Keratinocyte (primary cell): ENCODE data around the gene ACTR10. TPM values are rescaled to one million over a fixed set of nuclear protein-coding genes. Genes with fewer than 3 reads are reported as not detected.

ENCODE experiments used
- DNase-seq: peaks from one replicate; pipeline ENCODE4 v3.0.0-alpha.2; 2011; ENCODE audit warnings: low read depth, missing footprints, low spot score
- FAIRE-seq: peaks from 2 replicates; lab custom pipeline; 2011; peaks lifted over from hg19 to GRCh38; lab: Jason Lieb, UNC
- H2AFZ ChIP-seq: 2 replicates; pipeline ENCODE4 v1.6.0; 2012; ENCODE audit warnings: low read length, control low read depth, inconsistent platforms; ENCODE audit not compliant: control insufficient read depth
- H3K27ac ChIP-seq: 2 replicates; pipeline ENCODE4 v1.5.1; 2011; ENCODE audit warnings: low read length; ENCODE audit not compliant: control insufficient read depth, insufficient read depth
- H3K27me3 ChIP-seq: 3 replicates; pipeline ENCODE4 v1.6.0; 2011; ENCODE audit warnings: low read length; ENCODE audit not compliant: control insufficient read depth, insufficient read depth; ENCODE audit errors: extremely low read depth
- H3K36me3 ChIP-seq, 2 experiments: 2 replicates in 1 of 2; 3 replicates in 1 of 2; pipeline ENCODE4 v1.5.1; 2011; ENCODE audit warnings: low read length in 2 of 2, mild to moderate bottlenecking in 1 of 2; ENCODE audit not compliant: control insufficient read depth in 2 of 2, insufficient read depth in 2 of 2; ENCODE audit errors: extremely low read depth in 1 of 2
- H3K4me1 ChIP-seq: 3 replicates; pipeline ENCODE4 v1.5.1; 2011; ENCODE audit warnings: low read length; ENCODE audit not compliant: control insufficient read depth, insufficient read depth; ENCODE audit errors: extremely low read depth
- H3K4me2 ChIP-seq: 3 replicates; pipeline ENCODE4 v1.6.0; 2011; ENCODE audit warnings: low read depth, low read length; ENCODE audit not compliant: control insufficient read depth, insufficient read depth; ENCODE audit errors: extremely low read depth
- H3K4me3 ChIP-seq, 3 experiments: fragments of 200-600 bp in 1 of 3; sonication (generic) in 1 of 3; 2 replicates in 2 of 3; 3 replicates in 1 of 3; pipeline ENCODE4 v1.5.1; 2011 to 2016; ENCODE audit warnings: low read length in 3 of 3, mild to moderate bottlenecking in 3 of 3, control low read depth in 2 of 3, inconsistent platforms in 1 of 3, low read depth in 1 of 3, mixed read lengths in 1 of 3, mixed run types in 1 of 3, moderate library complexity in 1 of 3; ENCODE audit not compliant: control insufficient read depth in 2 of 3, insufficient read depth in 2 of 3; ENCODE audit errors: extremely low read depth in 1 of 3
- H3K79me2 ChIP-seq: 2 replicates; pipeline ENCODE4 v1.6.0; 2012; ENCODE audit warnings: low read length; ENCODE audit not compliant: control insufficient read depth, insufficient read depth
- H3K9ac ChIP-seq: 3 replicates; pipeline ENCODE4 v1.6.0; 2011; ENCODE audit warnings: low read length; ENCODE audit not compliant: control insufficient read depth, insufficient read depth; ENCODE audit errors: extremely low read depth
- H3K9me1 ChIP-seq: 3 replicates; pipeline ENCODE4 v1.6.0; 2011; ENCODE audit warnings: low read length; ENCODE audit not compliant: control insufficient read depth, insufficient read depth; ENCODE audit errors: extremely low read depth
- H3K9me3 ChIP-seq: 2 replicates; pipeline ENCODE4 v1.5.1; 2012; ENCODE audit warnings: low read depth, low read length; ENCODE audit not compliant: control insufficient read depth
- H4K20me1 ChIP-seq: 3 replicates; pipeline ENCODE4 v1.6.0; 2011; ENCODE audit warnings: low read length; ENCODE audit not compliant: control insufficient read depth, insufficient read depth; ENCODE audit errors: extremely low read depth
- CTCF ChIP-seq, 3 experiments: IDR thresholded peaks in 1 of 3; conservative IDR thresholded peaks in 1 of 3; optimal IDR thresholded peaks in 1 of 3; 2 replicates in 2 of 3; 3 replicates in 1 of 3; pipeline versions ENCODE3 to v1.5.1; 2011; ENCODE audit warnings: low read length in 3 of 3, mild to moderate bottlenecking in 3 of 3, moderate library complexity in 2 of 3, control low read depth in 1 of 3, inconsistent platforms in 1 of 3; ENCODE audit not compliant: insufficient read depth in 2 of 3; ENCODE audit errors: extremely low read depth in 1 of 3
- EZH2 ChIP-seq: IDR thresholded peaks from one replicate; pipeline ENCODE4 v1.6.1; 2012; ENCODE audit warnings: inconsistent platforms, mild to moderate bottlenecking, low read length, moderate library complexity
- dilution Hi-C: fragments of 300-500 bp; cut with MboI; formaldehyde crosslinking; loops from one replicate; pipeline ENCODE4 v1.7.0; 2020; ENCODE audit warnings: low sequenced_read_pairs; ENCODE audit not compliant: extremely low pct_ligation_motif_present
- polyA plus RNA-seq, 5 experiments: library from polyadenylated mRNA; depleted of rRNA in 3 of 5; stranded (reverse) in 3 of 5; stranded (forward) in 1 of 5; unstranded in 1 of 5; fragments of >200 nt; gene quantifications; 1 replicate in 1 of 5; 2 replicates in 3 of 5; 3 replicates in 1 of 5; pipeline versions ENCODE4 v1.2.1 to v1.2.3, GENCODE V29; 2011 to 2012; ENCODE audit warnings: missing spikeins in 2 of 5, low read depth in 1 of 5, low replicate concordance in 1 of 5

The ACTR10 gene
- polyA plus RNA-seq, 1 donor (not counting 4 experiments of a cell fraction or from before 2014, with no cell fraction given): 125 TPM

GRCh38 chr14:58239244-58240195, 39.6 kb downstream of the ACTR10 start:
- Histone ChIP-seq H3K9me3 (no peaks in the 10 kb centered on the region), H2AFZ (peak overlapping the region; percentile 88), H3K79me2 (no peaks in the 10 kb centered on the region), H3K27ac (peak overlapping the region; percentile 59), H3K4me1 (peaks cover 11% of the 10 kb centered on the region), H3K27me3 (no peaks in the 10 kb centered on the region), H3K36me3 (no peaks in the 10 kb centered on the region), H4K20me1 (no peaks in the 10 kb centered on the region), H3K9ac (peak overlapping the region; percentile 75), H3K4me2 (peak overlapping the region; percentile 89), H3K9me1 (no peaks in the 10 kb centered on the region), H3K4me3 (peak overlapping the region; percentile 42 to 93 (median 93))
- no peak for DNase-seq
- no peak for FAIRE-seq
- no peak for TF ChIP-seq CTCF (optimal IDR thresholded peaks at IDR 0.05 in 1 of 3, IDR thresholded peaks at IDR 0.05 in 1 of 3, conservative IDR thresholded peaks at IDR 0.05 in 1 of 3; ENCODE audit: extremely low read depth in 1 of 3, insufficient read depth in 2 of 3, low read length in 3 of 3)
- no peak for TF ChIP-seq EZH2
- dilution Hi-C loops: no loop called here

GRCh38 chr14:58243790-58244555, 44.0 kb downstream of the ACTR10 start:
- H4K20me1 ChIP-seq: peaks cover 2% of the 10 kb centered on the region
- peak overlapping the region; percentile 81 to 99 (median 89) for H3K4me3 ChIP-seq
- dilution Hi-C loops: no loop called here
- peak overlapping the region; percentile 89 for H3K4me2 ChIP-seq
- H3K27me3 ChIP-seq: no peaks in the 10 kb centered on the region
- peaks cover 25% of the 10 kb centered on the region for H3K4me1 ChIP-seq
- peak overlapping the region; percentile 98 for H3K9ac ChIP-seq
- DNase-seq (no peak), FAIRE-seq (no peak)
- peak overlapping the region; percentile 85 for H2AFZ ChIP-seq
- peak overlapping the region; percentile 89 for H3K27ac ChIP-seq
- peaks cover 0 to 4% of the 10 kb centered on the region in 2 experiments for H3K36me3 ChIP-seq
- no peaks in the 10 kb centered on the region for H3K9me3 ChIP-seq
- peaks cover 42% of the 10 kb centered on the region for H3K79me2 ChIP-seq
- no peak for TF ChIP-seq EZH2
- TF ChIP-seq CTCF (optimal IDR thresholded peaks at IDR 0.05 in 1 of 3, IDR thresholded peaks at IDR 0.05 in 1 of 3, conservative IDR thresholded peaks at IDR 0.05 in 1 of 3; ENCODE audit: extremely low read depth in 1 of 3, insufficient read depth in 2 of 3, low read length in 3 of 3): no peak
- no peaks in the 10 kb centered on the region for H3K9me1 ChIP-seq
